ENCODE results near the gene MTR. TPM values are rescaled to one million over a fixed set of nuclear protein-coding genes. Genes with fewer than 3 reads are reported as not detected.

The MTR gene
- total RNA-seq, 1 experiment from 2014 or later = 35.5 TPM

DNA sequence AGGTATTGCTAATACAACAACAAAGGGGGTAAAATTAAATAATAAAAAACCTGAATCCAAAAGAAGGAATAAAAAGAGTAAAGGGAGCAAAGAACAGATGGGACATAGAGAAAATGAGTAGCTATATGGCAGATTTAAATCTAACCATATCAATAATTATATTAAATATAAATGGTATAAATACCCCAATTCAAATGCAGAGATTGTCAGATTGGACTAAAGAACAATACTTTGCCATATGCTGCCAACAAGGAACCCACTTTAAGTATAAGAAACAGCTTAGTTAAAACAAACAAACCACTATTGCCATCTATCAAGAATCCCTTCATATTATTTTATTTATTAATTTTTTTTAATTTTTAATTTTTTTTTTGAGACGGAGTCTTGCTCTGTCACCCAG lies 122.4 kb downstream of the MTR start:
- Histone ChIP-seq H3K23me2 (ENCODE audit: insufficient read length, low read depth, low read length, poor library complexity, severe bottlenecking) (no peaks in the 10 kb centered on the region), H3T11ph (ENCODE audit: low read length) (no peak overlapping the region), H2BK120ac (ENCODE audit: low read depth, low read length, poor library complexity, severe bottlenecking) (no peak overlapping the region), H3K4me1 (ENCODE audit: insufficient read depth, low read length) (no peaks in the 10 kb centered on the region), H3K27me3 (ENCODE audit: insufficient read depth, low read length) (no peaks in the 10 kb centered on the region), H2BK12ac (ENCODE audit: insufficient read length, low read depth, low read length) (no peak overlapping the region), H3K79me2 (ENCODE audit: insufficient read depth, low read length) (no peaks in the 10 kb centered on the region), H2AK5ac (ENCODE audit: insufficient read length, low read length) (no peak overlapping the region), H2AFZ (ENCODE audit: low read length) (no peak overlapping the region), H2BK5ac (ENCODE audit: insufficient read length, low read length) (no peak overlapping the region), H4K8ac (replicated peaks; ENCODE audit: insufficient read length, low read depth, low read length) (no peak overlapping the region), H3K23ac (ENCODE audit: insufficient read length, low read depth, low read length) (no peak overlapping the region), H3K27ac (ENCODE audit: insufficient read length, low read depth, low read length) (no peak overlapping the region), H2BK15ac (ENCODE audit: low read depth, low read length) (no peak overlapping the region), H4K91ac (ENCODE audit: insufficient read length, low read depth, low read length) (no peak overlapping the region), H2BK20ac (ENCODE audit: low read depth, low read length, poor library complexity, severe bottlenecking) (no peak overlapping the region), H3K4ac (ENCODE audit: low read depth, low read length) (no peak overlapping the region), H3K4me2 (ENCODE audit: insufficient read depth, insufficient read length, low read length) (no peak overlapping the region), H3K14ac (ENCODE audit: insufficient read depth, low read length) (no peak overlapping the region), H3K18ac (ENCODE audit: insufficient read length, low read depth, low read length) (no peak overlapping the region), H3K79me1 (ENCODE audit: insufficient read depth, low read depth, low read length, poor library complexity, severe bottlenecking) (no peaks in the 10 kb centered on the region), H3K9me3 (ENCODE audit: control insufficient read depth, low read depth, low read length) (no peaks in the 10 kb centered on the region), H4K5ac (ENCODE audit: insufficient read length, low read depth, low read length) (no peak overlapping the region), H3K9ac (ENCODE audit: extremely low read depth, insufficient read length, low read length) (no peak overlapping the region), H3K56ac (ENCODE audit: insufficient read length, low read depth, low read length) (no peak overlapping the region), H4K20me1 (ENCODE audit: control insufficient read depth, insufficient read depth, insufficient read length) (no peaks in the 10 kb centered on the region)
- TF ChIP-seq, protein P1, sequence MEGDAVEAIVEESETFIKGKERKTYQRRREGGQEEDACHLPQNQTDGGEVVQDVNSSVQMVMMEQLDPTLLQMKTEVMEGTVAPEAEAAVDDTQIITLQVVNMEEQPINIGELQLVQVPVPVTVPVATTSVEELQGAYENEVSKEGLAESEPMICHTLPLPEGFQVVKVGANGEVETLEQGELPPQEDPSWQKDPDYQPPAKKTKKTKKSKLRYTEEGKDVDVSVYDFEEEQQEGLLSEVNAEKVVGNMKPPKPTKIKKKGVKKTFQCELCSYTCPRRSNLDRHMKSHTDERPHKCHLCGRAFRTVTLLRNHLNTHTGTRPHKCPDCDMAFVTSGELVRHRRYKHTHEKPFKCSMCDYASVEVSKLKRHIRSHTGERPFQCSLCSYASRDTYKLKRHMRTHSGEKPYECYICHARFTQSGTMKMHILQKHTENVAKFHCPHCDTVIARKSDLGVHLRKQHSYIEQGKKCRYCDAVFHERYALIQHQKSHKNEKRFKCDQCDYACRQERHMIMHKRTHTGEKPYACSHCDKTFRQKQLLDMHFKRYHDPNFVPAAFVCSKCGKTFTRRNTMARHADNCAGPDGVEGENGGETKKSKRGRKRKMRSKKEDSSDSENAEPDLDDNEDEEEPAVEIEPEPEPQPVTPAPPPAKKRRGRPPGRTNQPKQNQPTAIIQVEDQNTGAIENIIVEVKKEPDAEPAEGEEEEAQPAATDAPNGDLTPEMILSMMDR (conservative IDR thresholded peaks at IDR 0.05) = no peak
- no peak for DNase-seq
- Mint-ChIP-seq H3K36me3 (ENCODE audit: insufficient read depth in 1 of 3, low read depth in 3 of 3) (peaks cover 6 to 12% (median 8%) of the 10 kb centered on the region in 3 experiments), H3K4me3 (no peak overlapping the region), H3K9me3 (peaks cover 34% of the 10 kb centered on the region in 2 experiments), H3K27ac (no peak overlapping the region), H3K4me1 (no peaks in the 10 kb centered on the region), H3K27me3 (ENCODE audit: low read depth) (peaks cover 4% of the 10 kb centered on the region; the same call in 1 of the 2 replicates)
- WGBS (ENCODE audit: extremely low coverage, insufficient read length, low lambda C conversion rate) = no CpG with 5 or more reads among the region's 1 CpG
